PFSK-1 (cell line): ENCODE data around the gene GAMT.

Experiments
- FOXP2 ChIP-seq: optimal IDR thresholded peaks from 2 replicates; pipeline ENCODE3; 2011; ENCODE audit warnings: borderline replicate concordance, control low read depth, inconsistent platforms; ENCODE audit not compliant: insufficient read depth; ENCODE audit errors: extremely low read length, extremely low read depth
- POLR2AphosphoS5 ChIP-seq: IDR thresholded peaks from 2 replicates; pipeline ENCODE4 v1.6.1; 2012; ENCODE audit warnings: low read depth, mild to moderate bottlenecking, control low read depth, low read length, moderate library complexity
- REST ChIP-seq, 2 experiments: IDR thresholded peaks; 2 replicates each; pipeline versions ENCODE4 v1.6.1 to v1.8.0; 2011 to 2012; ENCODE audit warnings: low read depth in 2 of 2, low read length in 2 of 2, control low read depth in 1 of 2, inconsistent platforms in 1 of 2, mild to moderate bottlenecking in 1 of 2, moderate library complexity in 1 of 2; ENCODE audit not compliant: insufficient read depth in 1 of 2
- SIN3A ChIP-seq: IDR thresholded peaks from 2 replicates; pipeline ENCODE4 v1.6.1; 2012; ENCODE audit warnings: mild to moderate bottlenecking, low read length, moderate library complexity, borderline replicate concordance; ENCODE audit not compliant: insufficient read depth
- TAF1 ChIP-seq: IDR thresholded peaks from 2 replicates; pipeline ENCODE4 v1.6.1; 2012; ENCODE audit warnings: low read length, control low read depth, borderline replicate concordance; ENCODE audit not compliant: insufficient read depth

Gene GAMT

GRCh38 chr19:1409204-1410005 is 8.1 kb upstream of the GAMT start:
- TF ChIP-seq SIN3A (no peak), REST (IDR thresholded peaks at IDR 0.05; ENCODE audit: insufficient read depth in 1 of 2, low read depth in 2 of 2, low read length in 2 of 2) (no peak), FOXP2 (no peak), TAF1 (no peak), POLR2AphosphoS5 (no peak)

GRCh38 chr19:1408300-1409203 is 7.2 kb upstream of the GAMT start:
- TF ChIP-seq SIN3A (peak; percentile 80; the same call in 1 of the 2 replicates), REST (IDR thresholded peaks at IDR 0.05; ENCODE audit: insufficient read depth in 1 of 2, low read depth in 2 of 2, low read length in 2 of 2) (0 out of 4 replicates have a peak, but pooled peaks of 1 of the 2 experiments have one; percentile 29), FOXP2 (no peak)

GRCh38 chr19:1407528-1408299 is 6.4 kb upstream of the GAMT start, which contains the start of gene DAZAP1:
DAZAP1 (plus strand) TSS chr19:1407586; CDS start chr19:1407774, 188 bp downstream.
- TF ChIP-seq REST (IDR thresholded peaks at IDR 0.05; ENCODE audit: insufficient read depth in 1 of 2, low read depth in 2 of 2, low read length in 2 of 2), result no peak
- TF ChIP-seq FOXP2, result no peak
- TF ChIP-seq POLR2AphosphoS5, result no peak
- TF ChIP-seq TAF1, result no peak; the same call in 1 of the 2 replicates
- no peak for TF ChIP-seq SIN3A

GRCh38 chr19:1406774-1407527 is 5.6 kb upstream of the GAMT start:
- TF ChIP-seq FOXP2 (peak; percentile 52), TAF1 (no peak)
